GM20431 (cell line): Measurements from ENCODE around the gene TCERG1L.

Experiments used
- in situ Hi-C: fragments of 300-500 bp; cut with MseI, MboI; formaldehyde crosslinking; loops from one replicate; pipeline ENCODE4 v1.15.0; 2020; ENCODE audit warnings: low sequenced_read_pairs; ENCODE audit not compliant: unreplicated experiment

The TCERG1L gene

GRCh38 chr10:131175891-131176290 lies 135.6 kb downstream of the TCERG1L start:
- in situ Hi-C loops: no loop called here

GRCh38 chr10:131174651-131175540 lies 136.6 kb downstream of the TCERG1L start:
- in situ Hi-C loops: no loop called here

- in situ Hi-C loops: no loop called here
Observed at GRCh38 chr10:131174211-131174565, 137.3 kb downstream of the TCERG1L start.

- in situ Hi-C loops: no loop called here
Observed at GRCh38 chr10:131173484-131174210, 137.9 kb downstream of the TCERG1L start.

GRCh38 chr10:131172433-131172832 lies 139.1 kb downstream of the TCERG1L start:
- in situ Hi-C loops: no loop called here

GRCh38 chr10:131169146-131169545 lies 142.4 kb downstream of the TCERG1L start:
- in situ Hi-C loops: no loop called here

- in situ Hi-C loops: no loop called here
Observed at GRCh38 chr10:131168238-131168875, 143.2 kb downstream of the TCERG1L start.

GRCh38 chr10:131167036-131167860 lies 144.3 kb downstream of the TCERG1L start:
- in situ Hi-C loops: no loop called here

- in situ Hi-C loops: no loop called here
Observed at GRCh38 chr10:131166486-131166885, 145.0 kb downstream of the TCERG1L start.

GRCh38 chr10:131165092-131165491 lies 146.4 kb downstream of the TCERG1L start:
- in situ Hi-C loops: no loop called here

- in situ Hi-C loops: no loop called here
Observed at GRCh38 chr10:131162866-131163843, 148.4 kb downstream of the TCERG1L start.

- in situ Hi-C loops: no loop called here
Observed at GRCh38 chr10:131162211-131162610, 149.3 kb downstream of the TCERG1L start.

GRCh38 chr10:131161087-131161486 lies 150.4 kb downstream of the TCERG1L start:
- in situ Hi-C loops: no loop called here

- in situ Hi-C loops: no loop called here
Observed at GRCh38 chr10:131160219-131160875, 151.2 kb downstream of the TCERG1L start.

- in situ Hi-C loops: no loop called here
Observed at GRCh38 chr10:131159771-131160170, 151.8 kb downstream of the TCERG1L start.

GRCh38 chr10:131158695-131159094 lies 152.8 kb downstream of the TCERG1L start:
- in situ Hi-C loops: no loop called here

- in situ Hi-C loops: no loop called here
Observed at GRCh38 chr10:131157899-131158298, 153.6 kb downstream of the TCERG1L start.

- in situ Hi-C loops: no loop called here
Observed at GRCh38 chr10:131155876-131156230, 155.7 kb downstream of the TCERG1L start.
